GM12872 (cell line): ENCODE results near the gene DACT2.

Experiments
- TF ChIP-seq, protein P1 (sequence below): IDR thresholded peaks from 3 replicates; pipeline ENCODE4 v1.5.1; 2011; ENCODE audit warnings: low read depth, mild to moderate bottlenecking, low read length, moderate library complexity; ENCODE audit not compliant: insufficient read depth

The DACT2 gene

GRCh38 chr6:168294901-168295300 is 24.7 kb downstream of the DACT2 start:
- TF ChIP-seq, protein P1, sequence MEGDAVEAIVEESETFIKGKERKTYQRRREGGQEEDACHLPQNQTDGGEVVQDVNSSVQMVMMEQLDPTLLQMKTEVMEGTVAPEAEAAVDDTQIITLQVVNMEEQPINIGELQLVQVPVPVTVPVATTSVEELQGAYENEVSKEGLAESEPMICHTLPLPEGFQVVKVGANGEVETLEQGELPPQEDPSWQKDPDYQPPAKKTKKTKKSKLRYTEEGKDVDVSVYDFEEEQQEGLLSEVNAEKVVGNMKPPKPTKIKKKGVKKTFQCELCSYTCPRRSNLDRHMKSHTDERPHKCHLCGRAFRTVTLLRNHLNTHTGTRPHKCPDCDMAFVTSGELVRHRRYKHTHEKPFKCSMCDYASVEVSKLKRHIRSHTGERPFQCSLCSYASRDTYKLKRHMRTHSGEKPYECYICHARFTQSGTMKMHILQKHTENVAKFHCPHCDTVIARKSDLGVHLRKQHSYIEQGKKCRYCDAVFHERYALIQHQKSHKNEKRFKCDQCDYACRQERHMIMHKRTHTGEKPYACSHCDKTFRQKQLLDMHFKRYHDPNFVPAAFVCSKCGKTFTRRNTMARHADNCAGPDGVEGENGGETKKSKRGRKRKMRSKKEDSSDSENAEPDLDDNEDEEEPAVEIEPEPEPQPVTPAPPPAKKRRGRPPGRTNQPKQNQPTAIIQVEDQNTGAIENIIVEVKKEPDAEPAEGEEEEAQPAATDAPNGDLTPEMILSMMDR: no peak

- TF ChIP-seq, protein P1: no peak
Measured at GRCh38 chr6:168293636-168294530, 25.7 kb downstream of the DACT2 start.

GRCh38 chr6:168292826-168293225 is 26.8 kb downstream of the DACT2 start:
- TF ChIP-seq, protein P1: no peak

DNA sequence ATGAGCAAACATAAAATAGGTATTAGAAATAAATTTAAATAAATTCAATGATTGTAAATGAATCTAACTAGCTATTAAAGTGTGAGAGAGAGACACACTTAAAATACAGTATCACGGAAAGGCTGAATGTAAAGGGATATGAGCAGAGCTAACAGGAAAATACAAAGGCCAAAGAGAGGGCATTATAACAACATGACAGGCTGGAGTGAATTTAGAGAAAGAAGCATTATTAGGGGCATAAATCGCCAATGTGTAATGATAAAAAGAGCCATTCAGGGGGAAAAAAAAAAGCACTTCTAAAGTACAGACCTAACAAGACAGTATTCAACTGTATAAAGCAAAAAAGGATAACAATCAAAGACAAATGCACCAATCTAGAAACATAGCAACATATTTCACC is 28.1 kb downstream of the DACT2 start:
- TF ChIP-seq, protein P1: no peak

DNA sequence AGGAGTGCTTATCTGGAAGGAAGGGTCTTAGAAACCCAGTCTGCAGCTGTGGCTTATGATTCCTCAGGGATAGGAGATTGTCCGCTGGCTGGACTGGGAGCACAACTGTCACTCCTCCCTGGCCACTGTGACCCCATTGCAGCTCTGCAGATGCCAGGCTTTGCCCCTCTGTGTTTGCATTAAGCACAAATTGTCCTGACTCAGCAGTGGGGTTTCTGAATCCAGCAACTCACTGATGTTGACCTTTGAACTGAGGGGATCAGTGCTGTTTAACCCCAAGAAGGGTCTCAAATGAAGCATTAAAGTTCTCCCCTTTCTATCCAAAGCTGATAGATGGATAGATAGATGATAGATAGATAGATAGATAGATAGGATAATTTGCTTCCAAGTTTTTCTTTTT is 29.5 kb downstream of the DACT2 start:
- TF ChIP-seq, protein P1: no peak

DNA sequence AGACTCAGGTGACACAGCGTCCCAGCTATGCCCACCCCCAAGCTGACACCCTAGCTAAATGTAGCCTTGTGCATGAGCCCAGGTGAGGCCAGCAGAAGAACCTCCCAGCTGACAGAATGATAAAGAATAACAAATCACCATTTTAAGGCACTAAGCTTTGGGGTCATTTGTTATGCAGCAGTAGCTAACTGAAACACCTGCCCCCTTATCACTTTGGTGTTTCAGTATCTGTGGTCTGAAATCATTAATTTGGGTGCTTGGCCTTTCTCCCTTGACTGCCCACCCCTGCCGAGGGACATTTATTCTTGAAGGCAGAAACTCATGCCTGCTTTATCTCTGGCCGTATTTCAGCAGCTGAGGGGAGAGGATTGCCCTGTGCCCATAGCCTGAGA is 30.0 kb downstream of the DACT2 start:
- TF ChIP-seq, protein P1: no peak

GRCh38 chr6:168288781-168289570 is 30.6 kb downstream of the DACT2 start:
- TF ChIP-seq, protein P1: no peak
